Coronary artery (tissue), 2 donors: ENCODE measurements around the gene SCN9A.

Experiments
- DNase-seq: peaks from one replicate; pipeline ENCODE4 v3.0.0-alpha.2; 2017; ENCODE audit warnings: low spot score
- H3K27ac ChIP-seq, 2 donors: fragments of 200-600 bp; sonication (generic); one replicate each; pipeline ENCODE4 v1.5.1; 2016 to 2019
- H3K4me3 ChIP-seq: fragments of 200-600 bp; sonication (generic); 2 replicates; pipeline ENCODE4 v1.5.1; 2016; ENCODE audit warnings: mild to moderate bottlenecking, moderate library complexity
- CTCF ChIP-seq: fragments of 200-600 bp; sonication (generic); IDR thresholded peaks from one replicate; pipeline ENCODE4 v1.5.1; 2019; ENCODE audit warnings: antibody characterized with exemption

Gene SCN9A

GRCh38 chr2:166335284-166335683 is 40.5 kb downstream of the SCN9A start:
- TF ChIP-seq CTCF: no peak
- Histone ChIP-seq H3K4me3 (no peak overlapping the region), H3K27ac (no peak overlapping the region)
- DNase-seq: no peak

- TF ChIP-seq CTCF: no peak
- Histone ChIP-seq H3K4me3 (no peak overlapping the region), H3K27ac (no peak overlapping the region)
- DNase-seq: no peak
Measured at GRCh38 chr2:166334805-166335204, 40.9 kb downstream of the SCN9A start.

GRCh38 chr2:166333801-166334200 is 41.9 kb downstream of the SCN9A start:
- TF ChIP-seq CTCF: no peak
- DNase-seq: no peak
- H3K4me3 ChIP-seq: no peak overlapping the region
- no peak overlapping the region for H3K27ac ChIP-seq

GRCh38 chr2:166332106-166332505 is 43.6 kb downstream of the SCN9A start:
- no peak overlapping the region for H3K27ac ChIP-seq
- DNase-seq: no peak
- no peak for TF ChIP-seq CTCF
- H3K4me3 ChIP-seq: no peak overlapping the region

GRCh38 chr2:166331468-166331867 is 44.3 kb downstream of the SCN9A start:
- no peak for DNase-seq
- no peak overlapping the region for H3K27ac ChIP-seq
- no peak for TF ChIP-seq CTCF
- H3K4me3 ChIP-seq: no peak overlapping the region

- no peak for DNase-seq
- TF ChIP-seq CTCF: no peak
- no peak overlapping the region for H3K27ac ChIP-seq
- no peak overlapping the region for H3K4me3 ChIP-seq
Measured at GRCh38 chr2:166329465-166329864, 46.3 kb downstream of the SCN9A start.

GRCh38 chr2:166328147-166328546 is 47.6 kb downstream of the SCN9A start:
- no peak for DNase-seq
- no peak for TF ChIP-seq CTCF
- H3K27ac ChIP-seq: no peak overlapping the region
- H3K4me3 ChIP-seq: no peak overlapping the region
